ENCODE data around the gene CBARP. TPM values are rescaled to one million over a fixed set of nuclear protein-coding genes. Genes with fewer than 3 reads are reported as not detected.

CBARP gene
- total and polyA plus RNA-seq, 9 of the 15 experiments (the other 6 are each of a cell fraction or from before 2014, with no cell fraction given) = 0.03 to 8.9 (median 1.2) TPM; not detected in 1

DNA sequence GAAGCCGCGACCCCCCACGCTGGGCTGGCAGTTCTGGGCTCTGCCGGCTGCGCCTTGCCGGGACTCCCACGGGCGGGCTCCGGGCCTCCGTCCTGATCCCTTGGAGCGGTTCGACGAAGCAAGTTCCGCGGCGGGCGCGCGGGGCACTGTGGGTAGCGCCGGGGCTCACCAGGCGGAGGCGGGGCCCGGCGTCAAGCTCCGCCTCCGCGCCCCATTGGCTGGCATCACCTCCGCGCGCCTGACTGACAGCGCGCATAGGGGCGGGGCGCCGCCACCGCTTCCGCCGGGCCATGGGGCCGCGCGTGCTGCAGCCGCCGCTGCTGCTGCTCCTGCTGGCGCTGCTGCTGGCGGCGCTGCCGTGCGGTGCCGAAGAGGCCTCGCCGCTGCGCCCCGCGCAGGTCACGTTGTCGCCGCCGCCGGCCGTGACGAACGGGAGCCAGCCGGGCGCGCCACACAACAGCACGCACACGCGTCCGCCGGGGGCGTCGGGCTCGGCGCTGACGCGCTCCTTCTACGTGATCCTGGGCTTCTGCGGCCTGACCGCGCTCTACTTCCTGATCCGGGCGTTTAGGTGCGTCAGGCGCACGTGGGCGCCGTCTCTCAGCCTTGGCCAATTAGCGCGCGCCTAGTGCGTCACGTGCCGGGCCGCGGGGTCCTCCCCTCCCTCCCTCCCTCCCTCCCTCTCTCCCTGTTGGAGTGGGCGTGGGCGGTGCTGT is 37.6 kb upstream of the CBARP start, which contains the start of gene FAM174C (continued):
- TF ChIP-seq RFX5 (IDR thresholded peaks at IDR 0.05; ENCODE audit: low read depth, low read length) = no peak
- TF ChIP-seq CCAR2 (IDR thresholded peaks at IDR 0.05; ENCODE audit: low read depth, low read length) = no peak
- TF ChIP-seq, protein P1, sequence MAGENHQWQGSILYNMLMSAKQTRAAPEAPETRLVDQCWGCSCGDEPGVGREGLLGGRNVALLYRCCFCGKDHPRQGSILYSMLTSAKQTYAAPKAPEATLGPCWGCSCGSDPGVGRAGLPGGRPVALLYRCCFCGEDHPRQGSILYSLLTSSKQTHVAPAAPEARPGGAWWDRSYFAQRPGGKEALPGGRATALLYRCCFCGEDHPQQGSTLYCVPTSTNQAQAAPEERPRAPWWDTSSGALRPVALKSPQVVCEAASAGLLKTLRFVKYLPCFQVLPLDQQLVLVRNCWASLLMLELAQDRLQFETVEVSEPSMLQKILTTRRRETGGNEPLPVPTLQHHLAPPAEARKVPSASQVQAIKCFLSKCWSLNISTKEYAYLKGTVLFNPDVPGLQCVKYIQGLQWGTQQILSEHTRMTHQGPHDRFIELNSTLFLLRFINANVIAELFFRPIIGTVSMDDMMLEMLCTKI (IDR thresholded peaks at IDR 0.05; ENCODE audit: partially characterized antibody) = no peak
- TF ChIP-seq FOXJ2 (tag; IDR thresholded peaks at IDR 0.05) = no peak
- TF ChIP-seq RNF2 (IDR thresholded peaks at IDR 0.05) = no peak
- no peak for TF ChIP-seq NFXL1 (CRISPR knock-in tag; IDR thresholded peaks at IDR 0.05)
- no peak for TF ChIP-seq ZC3H4 (CRISPR knock-in tag; IDR thresholded peaks at IDR 0.05; ENCODE audit: borderline replicate concordance)
- no peak for TF ChIP-seq ZZZ3 (IDR thresholded peaks at IDR 0.05)
- TF ChIP-seq ZNF444 (CRISPR knock-in tag; IDR thresholded peaks at IDR 0.05) = no peak
- TF ChIP-seq ARNT (IDR thresholded peaks at IDR 0.05) = no peak
- TF ChIP-seq SRF (CRISPR knock-in tag; IDR thresholded peaks at IDR 0.05) = no peak
- TF ChIP-seq L3MBTL2 (IDR thresholded peaks at IDR 0.05) = peak; percentile 86
- TF ChIP-seq, protein P2, sequence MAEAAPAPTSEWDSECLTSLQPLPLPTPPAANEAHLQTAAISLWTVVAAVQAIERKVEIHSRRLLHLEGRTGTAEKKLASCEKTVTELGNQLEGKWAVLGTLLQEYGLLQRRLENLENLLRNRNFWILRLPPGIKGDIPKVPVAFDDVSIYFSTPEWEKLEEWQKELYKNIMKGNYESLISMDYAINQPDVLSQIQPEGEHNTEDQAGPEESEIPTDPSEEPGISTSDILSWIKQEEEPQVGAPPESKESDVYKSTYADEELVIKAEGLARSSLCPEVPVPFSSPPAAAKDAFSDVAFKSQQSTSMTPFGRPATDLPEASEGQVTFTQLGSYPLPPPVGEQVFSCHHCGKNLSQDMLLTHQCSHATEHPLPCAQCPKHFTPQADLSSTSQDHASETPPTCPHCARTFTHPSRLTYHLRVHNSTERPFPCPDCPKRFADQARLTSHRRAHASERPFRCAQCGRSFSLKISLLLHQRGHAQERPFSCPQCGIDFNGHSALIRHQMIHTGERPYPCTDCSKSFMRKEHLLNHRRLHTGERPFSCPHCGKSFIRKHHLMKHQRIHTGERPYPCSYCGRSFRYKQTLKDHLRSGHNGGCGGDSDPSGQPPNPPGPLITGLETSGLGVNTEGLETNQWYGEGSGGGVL (CRISPR knock-in tag; IDR thresholded peaks at IDR 0.05) = no peak
- TF ChIP-seq, protein P3, sequence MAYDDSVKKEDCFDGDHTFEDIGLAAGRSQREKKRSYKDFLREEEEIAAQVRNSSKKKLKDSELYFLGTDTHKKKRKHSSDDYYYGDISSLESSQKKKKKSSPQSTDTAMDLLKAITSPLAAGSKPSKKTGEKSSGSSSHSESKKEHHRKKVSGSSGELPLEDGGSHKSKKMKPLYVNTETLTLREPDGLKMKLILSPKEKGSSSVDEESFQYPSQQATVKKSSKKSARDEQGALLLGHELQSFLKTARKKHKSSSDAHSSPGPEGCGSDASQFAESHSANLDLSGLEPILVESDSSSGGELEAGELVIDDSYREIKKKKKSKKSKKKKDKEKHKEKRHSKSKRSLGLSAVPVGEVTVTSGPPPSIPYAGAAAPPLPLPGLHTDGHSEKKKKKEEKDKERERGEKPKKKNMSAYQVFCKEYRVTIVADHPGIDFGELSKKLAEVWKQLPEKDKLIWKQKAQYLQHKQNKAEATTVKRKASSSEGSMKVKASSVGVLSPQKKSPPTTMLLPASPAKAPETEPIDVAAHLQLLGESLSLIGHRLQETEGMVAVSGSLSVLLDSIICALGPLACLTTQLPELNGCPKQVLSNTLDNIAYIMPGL (CRISPR knock-in tag; IDR thresholded peaks at IDR 0.05) = peak; percentile 40
- peak; percentile 49; the same call in 1 of the 2 replicates for TF ChIP-seq ELF4 (CRISPR knock-in tag; IDR thresholded peaks at IDR 0.05)
- no peak for TF ChIP-seq NFIC (IDR thresholded peaks at IDR 0.05)
- no peak for TF ChIP-seq HDAC3 (IDR thresholded peaks at IDR 0.05; ENCODE audit: borderline replicate concordance, partially characterized antibody)
- no peak for TF ChIP-seq BRD9 (IDR thresholded peaks at IDR 0.05; ENCODE audit: low read depth, partially characterized antibody)
- TF ChIP-seq, protein P4, sequence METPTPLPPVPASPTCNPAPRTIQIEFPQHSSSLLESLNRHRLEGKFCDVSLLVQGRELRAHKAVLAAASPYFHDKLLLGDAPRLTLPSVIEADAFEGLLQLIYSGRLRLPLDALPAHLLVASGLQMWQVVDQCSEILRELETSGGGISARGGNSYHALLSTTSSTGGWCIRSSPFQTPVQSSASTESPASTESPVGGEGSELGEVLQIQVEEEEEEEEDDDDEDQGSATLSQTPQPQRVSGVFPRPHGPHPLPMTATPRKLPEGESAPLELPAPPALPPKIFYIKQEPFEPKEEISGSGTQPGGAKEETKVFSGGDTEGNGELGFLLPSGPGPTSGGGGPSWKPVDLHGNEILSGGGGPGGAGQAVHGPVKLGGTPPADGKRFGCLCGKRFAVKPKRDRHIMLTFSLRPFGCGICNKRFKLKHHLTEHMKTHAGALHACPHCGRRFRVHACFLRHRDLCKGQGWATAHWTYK (CRISPR knock-in tag; IDR thresholded peaks at IDR 0.05) = no peak; the same call in 1 of the 2 replicates
- peak; percentile 84 for TF ChIP-seq POLR2G (IDR thresholded peaks at IDR 0.05; ENCODE audit: low read depth, low read length)
- TF ChIP-seq, protein P5, sequence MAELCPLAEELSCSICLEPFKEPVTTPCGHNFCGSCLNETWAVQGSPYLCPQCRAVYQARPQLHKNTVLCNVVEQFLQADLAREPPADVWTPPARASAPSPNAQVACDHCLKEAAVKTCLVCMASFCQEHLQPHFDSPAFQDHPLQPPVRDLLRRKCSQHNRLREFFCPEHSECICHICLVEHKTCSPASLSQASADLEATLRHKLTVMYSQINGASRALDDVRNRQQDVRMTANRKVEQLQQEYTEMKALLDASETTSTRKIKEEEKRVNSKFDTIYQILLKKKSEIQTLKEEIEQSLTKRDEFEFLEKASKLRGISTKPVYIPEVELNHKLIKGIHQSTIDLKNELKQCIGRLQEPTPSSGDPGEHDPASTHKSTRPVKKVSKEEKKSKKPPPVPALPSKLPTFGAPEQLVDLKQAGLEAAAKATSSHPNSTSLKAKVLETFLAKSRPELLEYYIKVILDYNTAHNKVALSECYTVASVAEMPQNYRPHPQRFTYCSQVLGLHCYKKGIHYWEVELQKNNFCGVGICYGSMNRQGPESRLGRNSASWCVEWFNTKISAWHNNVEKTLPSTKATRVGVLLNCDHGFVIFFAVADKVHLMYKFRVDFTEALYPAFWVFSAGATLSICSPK (IDR thresholded peaks at IDR 0.05; ENCODE audit: borderline replicate concordance) = no peak

Measured in K562 (cell line).